GM12872 (cell line): ENCODE data around the gene FRMD4A.

ENCODE experiments used
- TF ChIP-seq, protein P1 (sequence below): IDR thresholded peaks from 3 replicates; pipeline ENCODE4 v1.5.1; 2011; ENCODE audit warnings: low read depth, mild to moderate bottlenecking, low read length, moderate library complexity; ENCODE audit not compliant: insufficient read depth

FRMD4A gene

DNA sequence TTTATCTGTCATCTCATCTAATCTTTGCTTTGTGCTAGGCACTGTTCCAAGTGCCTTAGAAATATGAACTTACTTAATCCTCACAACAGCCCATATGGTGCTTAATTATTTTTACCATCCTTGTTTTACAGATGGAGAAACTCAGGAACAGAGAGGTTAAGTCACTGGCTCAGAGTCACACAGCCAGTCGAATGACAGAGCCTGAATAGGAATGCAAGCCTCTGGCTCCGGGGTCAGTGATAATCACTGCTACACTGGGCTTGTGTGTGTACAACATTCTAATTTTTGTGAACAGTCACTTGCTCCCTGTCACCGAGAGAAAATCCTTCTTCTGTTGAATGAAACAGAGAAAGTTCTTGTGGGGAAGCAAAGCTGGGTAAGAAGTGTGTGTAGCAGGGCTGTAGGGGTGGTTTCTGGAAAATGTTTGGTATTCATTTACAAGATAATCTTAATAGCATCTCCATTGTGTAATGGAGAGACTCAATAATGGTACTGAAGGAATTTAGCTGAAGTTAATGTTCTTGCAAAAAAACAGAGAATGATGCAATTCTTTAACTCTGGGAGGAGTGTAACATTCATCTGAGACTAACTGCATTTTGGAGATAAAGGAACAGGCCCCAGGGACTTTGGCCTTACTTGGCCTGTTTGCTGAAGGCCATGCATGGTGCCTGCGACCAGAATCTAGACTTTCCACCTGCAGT is 290.6 kb downstream of the FRMD4A start:
- TF ChIP-seq, protein P1, sequence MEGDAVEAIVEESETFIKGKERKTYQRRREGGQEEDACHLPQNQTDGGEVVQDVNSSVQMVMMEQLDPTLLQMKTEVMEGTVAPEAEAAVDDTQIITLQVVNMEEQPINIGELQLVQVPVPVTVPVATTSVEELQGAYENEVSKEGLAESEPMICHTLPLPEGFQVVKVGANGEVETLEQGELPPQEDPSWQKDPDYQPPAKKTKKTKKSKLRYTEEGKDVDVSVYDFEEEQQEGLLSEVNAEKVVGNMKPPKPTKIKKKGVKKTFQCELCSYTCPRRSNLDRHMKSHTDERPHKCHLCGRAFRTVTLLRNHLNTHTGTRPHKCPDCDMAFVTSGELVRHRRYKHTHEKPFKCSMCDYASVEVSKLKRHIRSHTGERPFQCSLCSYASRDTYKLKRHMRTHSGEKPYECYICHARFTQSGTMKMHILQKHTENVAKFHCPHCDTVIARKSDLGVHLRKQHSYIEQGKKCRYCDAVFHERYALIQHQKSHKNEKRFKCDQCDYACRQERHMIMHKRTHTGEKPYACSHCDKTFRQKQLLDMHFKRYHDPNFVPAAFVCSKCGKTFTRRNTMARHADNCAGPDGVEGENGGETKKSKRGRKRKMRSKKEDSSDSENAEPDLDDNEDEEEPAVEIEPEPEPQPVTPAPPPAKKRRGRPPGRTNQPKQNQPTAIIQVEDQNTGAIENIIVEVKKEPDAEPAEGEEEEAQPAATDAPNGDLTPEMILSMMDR = no peak

GRCh38 chr10:14036233-14036632 is 294.5 kb downstream of the FRMD4A start:
- TF ChIP-seq, protein P1 = no peak

DNA sequence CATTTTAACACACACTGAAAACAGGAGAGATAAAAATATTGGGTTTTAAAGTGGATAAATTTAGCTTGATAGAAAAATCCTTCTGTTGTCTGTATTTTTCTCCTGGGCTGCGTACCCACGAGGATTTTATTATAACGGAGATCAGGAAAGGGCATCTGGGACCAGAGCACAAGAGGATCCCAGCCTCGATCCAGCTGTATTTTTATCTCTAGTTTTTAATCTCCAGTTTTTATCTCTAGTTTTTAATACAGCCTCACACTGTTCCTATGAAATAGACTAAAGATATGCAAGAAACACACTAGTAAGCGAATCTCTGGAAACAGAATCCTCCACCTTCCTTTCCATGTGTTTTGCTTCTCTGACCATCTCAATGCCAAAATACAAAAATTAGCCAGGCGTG is 295.2 kb downstream of the FRMD4A start:
- TF ChIP-seq, protein P1 = no peak

- TF ChIP-seq, protein P1 = peak; percentile 79
These were observed 298.2 kb downstream of the FRMD4A start for GRCh38 chr10:14032406-14032998.

DNA sequence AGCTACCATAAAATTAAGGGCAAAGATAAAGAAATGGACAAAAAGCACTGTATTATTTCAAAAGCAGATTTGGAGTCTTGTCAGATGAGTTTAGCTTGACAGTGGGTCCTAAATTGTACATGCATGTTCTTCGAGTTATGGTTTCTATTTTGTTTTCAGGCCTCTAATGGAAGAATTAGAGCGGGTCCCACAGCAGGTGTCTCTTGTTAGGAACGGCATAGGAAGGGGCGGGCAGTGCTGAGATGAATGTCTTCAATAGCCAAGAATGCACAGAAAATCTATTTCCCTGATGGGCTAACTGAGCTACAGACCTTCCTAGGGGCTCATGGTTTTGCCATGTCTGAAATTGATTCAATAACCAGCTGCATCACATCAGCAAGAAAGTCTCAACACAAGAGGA is 304.4 kb downstream of the FRMD4A start:
- TF ChIP-seq, protein P1 = no peak

GRCh38 chr10:14025283-14026189 is 305.2 kb downstream of the FRMD4A start:
- TF ChIP-seq, protein P1 = no peak
